Kidney (tissue), 14 donors: ENCODE results near the gene ZMYND8. TPM values are rescaled to one million over a fixed set of nuclear protein-coding genes. Genes with fewer than 3 reads are reported as not detected.
"Not testable (repeated sequence)": the region's sequence is repeated elsewhere in the genome, so short reads cannot be mapped to it uniquely, and the experiment has no call there.

Experiments used
- DNase-seq, 5 donors: peaks; one replicate each; pipeline ENCODE4 v3.0.0-alpha.2; 2013 to 2020
- FAIRE-seq: peaks from 2 replicates; lab custom pipeline; 2012; peaks lifted over from hg19 to GRCh38; lab: Jason Lieb, UNC
- H3K27ac ChIP-seq, 2 donors: one replicate each; pipeline ENCODE4 v1.7.0; 2013; ENCODE audit warnings: low read depth in 2 of 2, low read length in 2 of 2, inconsistent platforms in 1 of 2
- H3K27me3 ChIP-seq: one replicate; pipeline ENCODE4 v1.7.1; 2013; ENCODE audit warnings: low read length, inconsistent platforms; ENCODE audit not compliant: control insufficient read depth, insufficient read depth
- H3K36me3 ChIP-seq, 3 donors: one replicate each; pipeline versions ENCODE4 v1.7.0 to v1.7.1; 2013; ENCODE audit warnings: low read length in 3 of 3, control low read depth in 1 of 3, inconsistent platforms in 1 of 3; ENCODE audit not compliant: insufficient read depth in 3 of 3, control insufficient read depth in 2 of 3
- H3K4me1 ChIP-seq, 3 donors: one replicate each; pipeline versions ENCODE4 v1.7.0 to v1.7.1; 2013; ENCODE audit warnings: low read length in 3 of 3, inconsistent platforms in 1 of 3, low read depth in 1 of 3; ENCODE audit not compliant: control insufficient read depth in 2 of 3, insufficient read depth in 2 of 3
- H3K4me3 ChIP-seq, 3 donors: one replicate each; pipeline versions ENCODE4 v1.7.0 to v1.8.1; 2013; ENCODE audit warnings: low read length in 3 of 3, control low read depth in 1 of 3, inconsistent platforms in 1 of 3
- H3K9ac ChIP-seq, 3 donors: one replicate each; pipeline versions ENCODE4 v1.7.0 to v1.7.1; 2013; ENCODE audit warnings: low read length in 3 of 3, control low read depth in 1 of 3, inconsistent platforms in 1 of 3
- H3K9me3 ChIP-seq, 3 donors: one replicate each; pipeline versions ENCODE4 v1.7.0 to v1.7.1; 2013; ENCODE audit warnings: low read length in 3 of 3, control low read depth in 1 of 3, inconsistent platforms in 1 of 3; ENCODE audit not compliant: control insufficient read depth in 2 of 3, insufficient read depth in 1 of 3
- intact Hi-C: fragments of 100-400 bp; cut with DNase I; formaldehyde crosslinking; loops from one replicate; pipeline ENCODE4 v1.11.1; 2022
- polyA plus RNA-seq: library from polyadenylated mRNA; stranded (reverse); fragments of 350-450 nt; fragmentation: Illumina TruSeq; extraction: RNeasy Lipid Tissue Mini Kit (QIAGEN cat#74804); gene quantifications from one replicate; pipeline ENCODE4 v1.2.3, GENCODE V29; 2014; ENCODE audit warnings: low read depth, low replicate concordance; ENCODE audit not compliant: insufficient read depth
- total RNA-seq: library from RNA; stranded (reverse); fragmentation: NEBNext Ultra II Directional; extraction: Animal tissue kit (Norgen Biotek cat#: 25700); gene quantifications from one replicate; pipeline ENCODE4 v1.2.1, GENCODE V29; 2021
- TF ChIP-seq, protein P1 (sequence below): IDR thresholded peaks from 3 replicates; pipeline ENCODE4 v1.5.1; 2012; ENCODE audit warnings: mild to moderate bottlenecking, moderate library complexity, borderline replicate concordance; ENCODE audit not compliant: insufficient read depth; ENCODE audit errors: extremely low read depth
- donor health status: control.
- donor health status: control.
- donor health status: control.
- donor health status: control.
- donor health status: control.
- donor health status: DM: yes; HTN: yes; CAD: no.
- donor health status: Normal renal cell carcinoma (clear cell type).

The ZMYND8 gene
- total and polyA plus RNA-seq, 2 donors from 2014 or later, result 10.5 to 37.5 TPM

DNA sequence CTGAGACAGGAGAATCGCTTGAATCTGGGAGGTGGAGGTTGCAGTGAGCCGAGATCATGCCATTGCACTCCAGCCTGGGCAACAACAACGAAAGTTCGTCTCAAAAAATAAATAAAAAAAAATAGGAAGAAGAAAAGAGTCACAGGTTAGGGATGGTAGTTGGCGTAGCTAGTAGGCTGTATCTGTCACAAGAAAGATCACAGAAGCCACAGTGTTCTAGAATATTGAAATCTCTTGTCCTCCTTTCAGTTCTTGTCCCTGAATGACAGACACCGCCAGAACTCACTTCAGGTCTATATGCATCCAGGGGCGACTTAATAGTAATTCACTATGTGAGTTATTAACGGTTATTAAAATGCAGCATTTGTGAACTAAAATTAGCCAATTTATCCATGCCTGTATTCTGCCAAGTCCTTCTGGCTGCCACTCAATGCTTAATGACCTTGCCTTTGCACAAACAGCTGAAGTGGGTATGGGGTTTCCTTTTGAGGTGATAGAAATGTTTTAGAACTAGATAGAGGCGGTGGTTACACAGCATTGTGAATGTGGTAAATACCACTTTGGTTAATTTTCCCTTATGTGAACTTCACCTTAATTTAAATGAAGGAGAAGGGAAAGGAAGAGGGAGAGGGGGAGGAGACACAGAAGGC lies 41.3 kb upstream of the ZMYND8 start:
- no peak overlapping the region for H3K9ac ChIP-seq
- TF ChIP-seq, protein P1, sequence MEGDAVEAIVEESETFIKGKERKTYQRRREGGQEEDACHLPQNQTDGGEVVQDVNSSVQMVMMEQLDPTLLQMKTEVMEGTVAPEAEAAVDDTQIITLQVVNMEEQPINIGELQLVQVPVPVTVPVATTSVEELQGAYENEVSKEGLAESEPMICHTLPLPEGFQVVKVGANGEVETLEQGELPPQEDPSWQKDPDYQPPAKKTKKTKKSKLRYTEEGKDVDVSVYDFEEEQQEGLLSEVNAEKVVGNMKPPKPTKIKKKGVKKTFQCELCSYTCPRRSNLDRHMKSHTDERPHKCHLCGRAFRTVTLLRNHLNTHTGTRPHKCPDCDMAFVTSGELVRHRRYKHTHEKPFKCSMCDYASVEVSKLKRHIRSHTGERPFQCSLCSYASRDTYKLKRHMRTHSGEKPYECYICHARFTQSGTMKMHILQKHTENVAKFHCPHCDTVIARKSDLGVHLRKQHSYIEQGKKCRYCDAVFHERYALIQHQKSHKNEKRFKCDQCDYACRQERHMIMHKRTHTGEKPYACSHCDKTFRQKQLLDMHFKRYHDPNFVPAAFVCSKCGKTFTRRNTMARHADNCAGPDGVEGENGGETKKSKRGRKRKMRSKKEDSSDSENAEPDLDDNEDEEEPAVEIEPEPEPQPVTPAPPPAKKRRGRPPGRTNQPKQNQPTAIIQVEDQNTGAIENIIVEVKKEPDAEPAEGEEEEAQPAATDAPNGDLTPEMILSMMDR, result no peak
- H3K4me1 ChIP-seq, result no peaks in the 10 kb centered on the region
- no peaks in the 10 kb centered on the region for H3K27me3 ChIP-seq
- H3K9me3 ChIP-seq, result no peaks in the 10 kb centered on the region
- intact Hi-C loops, result no loop called here
- no peak overlapping the region for H3K27ac ChIP-seq
- FAIRE-seq, result no peak
- no peak for DNase-seq
- no peaks in the 10 kb centered on the region for H3K36me3 ChIP-seq
- no peak overlapping the region for H3K4me3 ChIP-seq

- intact Hi-C loops, result no loop called here
- no peak for DNase-seq
- no peak for FAIRE-seq
- no peak overlapping the region for H3K4me3 ChIP-seq
- H3K27ac ChIP-seq, result no peak overlapping the region
- H3K36me3 ChIP-seq, result no peaks in the 10 kb centered on the region
- TF ChIP-seq, protein P1, result no peak
- no peaks in the 10 kb centered on the region for H3K9me3 ChIP-seq
- H3K27me3 ChIP-seq, result no peaks in the 10 kb centered on the region
- H3K4me1 ChIP-seq, result no peaks in the 10 kb centered on the region
- H3K9ac ChIP-seq, result no peak overlapping the region
Observed at GRCh38 chr20:47396762-47397476, 40.4 kb upstream of the ZMYND8 start.

- intact Hi-C loops, H3K4me1 ChIP-seq, H3K27ac ChIP-seq, H3K36me3 ChIP-seq, H3K27me3 ChIP-seq, FAIRE-seq, H3K9ac ChIP-seq, H3K4me3 ChIP-seq, H3K9me3 ChIP-seq, DNase-seq: not testable (repeated sequence)
Observed at GRCh38 chr20:47393796-47394514, 37.5 kb upstream of the ZMYND8 start.

GRCh38 chr20:47392721-47393073 lies 36.2 kb upstream of the ZMYND8 start:
- H3K4me1 ChIP-seq, result no peaks in the 10 kb centered on the region
- no peak overlapping the region for H3K27ac ChIP-seq
- intact Hi-C loops, result no loop called here
- H3K4me3 ChIP-seq, result no peak overlapping the region
- FAIRE-seq (no peak), DNase-seq (no peak)
- H3K9me3 ChIP-seq, result no peaks in the 10 kb centered on the region
- no peaks in the 10 kb centered on the region for H3K27me3 ChIP-seq
- H3K9ac ChIP-seq, result no peak overlapping the region
- TF ChIP-seq, protein P1, result no peak
- no peaks in the 10 kb centered on the region for H3K36me3 ChIP-seq
